SH-SY5Y (cell line): ENCODE results near the gene RPL7A.

Source experiments
- GATA2 ChIP-seq: IDR thresholded peaks from 2 replicates; pipeline ENCODE4 v1.6.1; 2011; ENCODE audit warnings: mild to moderate bottlenecking, low read depth, low read length
- GATA3 ChIP-seq: IDR thresholded peaks from 2 replicates; pipeline ENCODE4 v1.6.1; 2011; ENCODE audit warnings: low read depth, mild to moderate bottlenecking, low read length, moderate library complexity

DNA sequence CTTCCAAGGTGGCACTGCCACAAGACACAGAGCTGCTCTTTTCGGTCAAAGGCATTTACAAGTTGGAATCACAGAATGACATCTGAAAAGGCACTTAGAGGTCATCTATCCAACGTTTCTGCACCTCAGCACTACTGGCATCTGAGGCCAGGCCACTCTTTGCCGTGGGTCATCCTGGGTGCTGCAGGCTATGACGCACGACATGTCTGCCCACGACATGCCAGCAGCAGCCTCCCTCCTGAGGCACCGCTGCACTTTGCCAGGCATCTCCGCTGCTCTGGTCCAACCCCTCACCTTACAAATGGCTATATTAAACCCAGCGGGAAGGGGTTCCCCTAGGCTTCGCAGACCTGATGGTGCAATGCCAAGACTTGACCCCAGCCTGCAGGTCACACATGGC, 19.8 kb downstream of the RPL7A start:
- TF ChIP-seq GATA2 (no peak), GATA3 (no peak)
